Smooth muscle cell (in vitro differentiated cells): ENCODE measurements around the gene CLEC4C. TPM values are rescaled to one million over a fixed set of nuclear protein-coding genes. Genes with fewer than 3 reads are reported as not detected.

Experiments
- DNase-seq: peaks from one replicate; lab custom pipeline; 2025; ENCODE audit not compliant: unreplicated experiment; lab: John Stamatoyannopoulos, UW
- H2AFZ ChIP-seq: fragments of 200-600 bp; sonication (generic); 2 replicates; pipeline ENCODE4 v1.6.0; 2016; ENCODE audit warnings: antibody characterized with exemption, low read depth, mild to moderate bottlenecking
- H3F3A ChIP-seq: fragments of 200-600 bp; sonication (generic); 2 replicates; pipeline ENCODE4 v1.6.0; 2017; ENCODE audit warnings: antibody characterized with exemption, low read depth
- H3K27ac ChIP-seq: fragments of 200-600 bp; sonication (generic); 2 replicates; pipeline ENCODE4 v1.5.1; 2016; ENCODE audit warnings: low read depth, mild to moderate bottlenecking
- H3K27me3 ChIP-seq: fragments of 200-600 bp; sonication (generic); 2 replicates; pipeline ENCODE4 v1.6.1; 2016; ENCODE audit warnings: low read depth, mild to moderate bottlenecking
- H3K36me3 ChIP-seq: fragments of 200-600 bp; sonication (generic); 2 replicates; pipeline ENCODE4 v1.5.1; 2016; ENCODE audit warnings: low read depth
- H3K4me1 ChIP-seq: fragments of 200-600 bp; sonication (generic); 2 replicates; pipeline ENCODE4 v1.5.1; 2016; ENCODE audit warnings: low read depth
- H3K4me2 ChIP-seq: fragments of 200-600 bp; sonication (generic); 2 replicates; pipeline ENCODE4 v1.6.0; 2016; ENCODE audit warnings: mild to moderate bottlenecking
- H3K4me3 ChIP-seq: fragments of 200-600 bp; sonication (generic); 2 replicates; pipeline ENCODE4 v1.5.1; 2016; ENCODE audit warnings: mild to moderate bottlenecking
- H3K79me2 ChIP-seq: fragments of 200-600 bp; sonication (generic); 2 replicates; pipeline ENCODE4 v1.6.0; 2016; ENCODE audit warnings: low read depth, mild to moderate bottlenecking
- H3K9ac ChIP-seq: fragments of 200-600 bp; sonication (generic); 2 replicates; pipeline ENCODE4 v1.6.0; 2016; ENCODE audit warnings: low read depth
- H3K9me3 ChIP-seq: fragments of 200-600 bp; sonication (generic); replicated peaks from 2 replicates; pipeline ENCODE4 v1.5.1; 2016; ENCODE audit warnings: low read depth
- H4K20me1 ChIP-seq: fragments of 200-600 bp; sonication (generic); 2 replicates; pipeline ENCODE4 v1.6.0; 2016; ENCODE audit warnings: low read depth
- WGBS: methylation state at CpG from one replicate; pipeline ENCODE4 v1.1.7; 2016; ENCODE audit warnings: low lambda C conversion rate; 5-methylcytosine and 5-hydroxymethylcytosine counted together
- polyA plus RNA-seq: library from polyadenylated mRNA; unstranded; fragments of >200 nt; fragmentation: Nextera tagmentation; extraction: Ambion mirVana; gene quantifications from 2 replicates; pipeline ENCODE4 v1.2.1, GENCODE V29; 2016
- small RNA-seq: library from RNA; depleted of rRNA; stranded (forward); fragments of <200 nt; gene quantifications from one replicate; pipeline ENCODE3, GENCODE V24; 2014
- total RNA-seq: library from RNA; depleted of rRNA; stranded (reverse); fragments of >200 nt; gene quantifications from 2 replicates; pipeline ENCODE4 v1.2.3, GENCODE V29; 2014
- TF ChIP-seq, protein P1 (sequence below): fragments of 200-600 bp; sonication (generic); IDR thresholded peaks from 2 replicates; pipeline ENCODE4 v1.5.1; 2017; ENCODE audit warnings: borderline replicate concordance, mild to moderate bottlenecking, antibody characterized with exemption; ENCODE audit not compliant: insufficient read depth, poor library complexity, severe bottlenecking

The CLEC4C gene
- total and polyA plus RNA-seq, 2 experiments from 2014 or later, result not detected

DNA sequence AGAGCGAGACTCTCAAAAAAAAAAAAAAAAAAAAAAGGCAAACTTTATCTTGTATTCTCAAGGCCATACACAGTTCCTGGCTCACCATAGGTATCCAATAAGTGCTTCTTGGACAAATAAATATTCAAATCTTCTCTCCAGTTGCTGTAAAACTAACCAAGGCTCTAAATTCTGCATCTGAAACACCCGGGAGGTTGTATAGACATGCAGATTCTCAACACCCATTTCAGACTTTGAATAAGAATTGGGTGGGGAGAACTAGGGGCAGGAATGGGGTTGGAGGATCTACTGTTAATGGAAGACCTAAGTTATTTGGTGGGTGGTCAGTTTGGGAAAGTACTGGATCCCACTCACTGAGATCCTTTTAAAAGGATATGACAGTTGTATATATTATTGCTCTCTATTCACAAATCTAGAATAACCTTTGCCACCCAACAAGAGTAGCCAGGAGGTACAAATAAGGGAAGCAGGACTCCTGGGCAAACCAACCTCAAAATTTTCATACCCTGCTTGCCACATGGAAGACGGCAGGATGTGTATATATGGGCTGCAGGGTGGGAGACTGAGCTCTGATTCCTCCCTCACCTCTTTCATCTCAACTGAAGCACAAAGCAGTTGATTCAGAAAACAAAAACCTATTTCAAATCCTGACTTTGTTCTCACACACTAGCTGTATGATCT is 52.5 kb downstream of the CLEC4C start:
- H4K20me1 ChIP-seq, result no peaks in the 10 kb centered on the region
- no peaks in the 10 kb centered on the region for H3K9me3 ChIP-seq
- no peaks in the 10 kb centered on the region for H3K4me1 ChIP-seq
- H3K4me2 ChIP-seq, result no peak overlapping the region
- no peak overlapping the region for H2AFZ ChIP-seq
- no peaks in the 10 kb centered on the region for H3K79me2 ChIP-seq
- WGBS, result 53% methylated on average over 3 of the region's 3 CpGs
- TF ChIP-seq, protein P1, sequence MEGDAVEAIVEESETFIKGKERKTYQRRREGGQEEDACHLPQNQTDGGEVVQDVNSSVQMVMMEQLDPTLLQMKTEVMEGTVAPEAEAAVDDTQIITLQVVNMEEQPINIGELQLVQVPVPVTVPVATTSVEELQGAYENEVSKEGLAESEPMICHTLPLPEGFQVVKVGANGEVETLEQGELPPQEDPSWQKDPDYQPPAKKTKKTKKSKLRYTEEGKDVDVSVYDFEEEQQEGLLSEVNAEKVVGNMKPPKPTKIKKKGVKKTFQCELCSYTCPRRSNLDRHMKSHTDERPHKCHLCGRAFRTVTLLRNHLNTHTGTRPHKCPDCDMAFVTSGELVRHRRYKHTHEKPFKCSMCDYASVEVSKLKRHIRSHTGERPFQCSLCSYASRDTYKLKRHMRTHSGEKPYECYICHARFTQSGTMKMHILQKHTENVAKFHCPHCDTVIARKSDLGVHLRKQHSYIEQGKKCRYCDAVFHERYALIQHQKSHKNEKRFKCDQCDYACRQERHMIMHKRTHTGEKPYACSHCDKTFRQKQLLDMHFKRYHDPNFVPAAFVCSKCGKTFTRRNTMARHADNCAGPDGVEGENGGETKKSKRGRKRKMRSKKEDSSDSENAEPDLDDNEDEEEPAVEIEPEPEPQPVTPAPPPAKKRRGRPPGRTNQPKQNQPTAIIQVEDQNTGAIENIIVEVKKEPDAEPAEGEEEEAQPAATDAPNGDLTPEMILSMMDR, result no peak
- no peak overlapping the region for H3K4me3 ChIP-seq
- no peaks in the 10 kb centered on the region for H3F3A ChIP-seq
- no peak for DNase-seq
- H3K9ac ChIP-seq, result no peak overlapping the region
- no peaks in the 10 kb centered on the region for H3K27me3 ChIP-seq
- no peaks in the 10 kb centered on the region for H3K36me3 ChIP-seq
- no peak overlapping the region for H3K27ac ChIP-seq

DNA sequence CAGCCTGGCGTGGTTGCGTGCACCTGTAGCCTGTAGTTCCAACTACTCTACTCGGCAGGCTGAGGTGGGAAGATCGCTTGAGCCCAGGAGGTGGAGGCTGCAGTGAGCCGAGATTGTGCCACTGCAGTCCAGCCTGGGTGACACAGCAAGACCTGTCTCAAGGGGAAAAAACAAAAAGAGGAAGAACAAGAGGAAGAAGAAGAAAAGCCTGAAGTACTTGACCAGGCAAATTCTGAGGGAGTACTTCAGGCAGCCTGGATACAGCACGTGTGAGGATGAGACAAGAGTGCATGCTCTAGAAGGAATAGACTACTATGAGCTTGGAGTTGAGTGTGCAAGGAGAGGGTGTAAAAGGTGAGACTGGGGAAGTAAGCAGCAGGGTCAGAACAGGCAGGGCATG is 53.4 kb downstream of the CLEC4C start:
- H3K4me1 ChIP-seq, result no peaks in the 10 kb centered on the region
- no peaks in the 10 kb centered on the region for H3K36me3 ChIP-seq
- H3K9me3 ChIP-seq, result no peaks in the 10 kb centered on the region
- no peaks in the 10 kb centered on the region for H3F3A ChIP-seq
- no peak overlapping the region for H3K27ac ChIP-seq
- H3K4me3 ChIP-seq, result no peak overlapping the region
- no peaks in the 10 kb centered on the region for H4K20me1 ChIP-seq
- H3K9ac ChIP-seq, result no peak overlapping the region
- WGBS, result 83% methylated on average over 6 of the region's 6 CpGs
- DNase-seq, result no peak
- H3K79me2 ChIP-seq, result no peaks in the 10 kb centered on the region
- no peak overlapping the region for H3K4me2 ChIP-seq
- no peak overlapping the region for H2AFZ ChIP-seq
- H3K27me3 ChIP-seq, result no peaks in the 10 kb centered on the region
- TF ChIP-seq, protein P1, result no peak

DNA sequence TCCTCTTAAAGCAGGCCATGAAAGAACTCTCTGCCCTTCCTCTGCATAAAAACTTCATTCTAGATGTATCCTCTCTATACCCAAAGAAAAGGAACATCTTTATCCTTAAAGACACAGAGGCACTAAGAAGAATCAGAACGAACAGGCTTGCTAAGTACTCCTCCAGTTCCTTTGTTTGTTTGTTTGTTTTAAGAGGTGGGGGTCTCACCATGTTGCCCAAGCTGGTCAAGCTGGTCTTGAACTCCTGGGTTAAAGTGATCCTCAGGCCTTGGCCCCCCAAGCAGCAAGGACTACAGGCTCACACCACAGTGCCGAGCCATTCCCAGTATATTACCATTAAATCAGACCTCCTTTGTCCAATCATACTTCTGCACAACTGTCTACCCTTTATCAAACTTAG is 65.6 kb downstream of the CLEC4C start:
- H3K9me3 ChIP-seq, result no peaks in the 10 kb centered on the region
- H3K79me2 ChIP-seq, result no peaks in the 10 kb centered on the region
- H3K4me1 ChIP-seq, result no peaks in the 10 kb centered on the region
- no peak overlapping the region for H3K27ac ChIP-seq
- no peaks in the 10 kb centered on the region for H3K36me3 ChIP-seq
- 72% methylated on average over 2 of the region's 2 CpGs for WGBS
- no peaks in the 10 kb centered on the region for H3F3A ChIP-seq
- no peak overlapping the region for H2AFZ ChIP-seq
- H3K27me3 ChIP-seq, result no peaks in the 10 kb centered on the region
- no peak overlapping the region for H3K4me3 ChIP-seq
- no peaks in the 10 kb centered on the region for H4K20me1 ChIP-seq
- no peak for DNase-seq
- TF ChIP-seq, protein P1, result no peak
- no peak overlapping the region for H3K9ac ChIP-seq
- no peak overlapping the region for H3K4me2 ChIP-seq

Small RNA genes within 50 kb of the gene (small RNA-seq; reads per million reads assigned to genes)
- not detected for gene RF00019

Other genes starting within 250 kb of the CLEC4C start
- gene CD163, start 243.6 kb downstream of the CLEC4C start, total RNA-seq, result not detected in 2 replicates
- gene CD163, start 243.6 kb downstream of the CLEC4C start, polyA plus RNA-seq, result not detected in 2 replicates
- not detected in 2 replicates for gene APOBEC1, start 81.5 kb downstream of the CLEC4C start, total RNA-seq
- gene APOBEC1, start 81.5 kb downstream of the CLEC4C start, polyA plus RNA-seq, result not detected in 2 replicates
- not detected in 2 replicates for gene GDF3, start 51.6 kb downstream of the CLEC4C start, total RNA-seq
- not detected in 2 replicates for gene GDF3, start 51.6 kb downstream of the CLEC4C start, polyA plus RNA-seq
- gene DPPA3, start 35.9 kb downstream of the CLEC4C start, total RNA-seq, result not detected in 2 replicates
- gene DPPA3, start 35.9 kb downstream of the CLEC4C start, polyA plus RNA-seq, result not detected in 2 replicates
- not detected in 2 replicates for gene NANOGNB, start 17.8 kb upstream of the CLEC4C start, total RNA-seq
- not detected in 2 replicates for gene NANOGNB, start 17.8 kb upstream of the CLEC4C start, polyA plus RNA-seq
- gene NANOG, start 42.0 kb upstream of the CLEC4C start, total RNA-seq, result not detected in 2 replicates
- gene NANOG, start 42.0 kb upstream of the CLEC4C start, polyA plus RNA-seq, result not detected in 2 replicates
- 2.3 and 2.8 TPM in 2 replicates for gene SLC2A14, start 125.5 kb upstream of the CLEC4C start, total RNA-seq
- 8.1 and 19.3 TPM in 2 replicates for gene SLC2A14, start 125.5 kb upstream of the CLEC4C start, polyA plus RNA-seq
- 938 and 998 TPM in 2 replicates for gene SLC2A3, start 188.8 kb upstream of the CLEC4C start, total RNA-seq
- gene SLC2A3, start 188.8 kb upstream of the CLEC4C start, polyA plus RNA-seq, result 211 and 466 TPM in 2 replicates